SJSA1 (cell line): ENCODE results near the gene ABHD17C. TPM values are rescaled to one million over a fixed set of nuclear protein-coding genes. Genes with fewer than 3 reads are reported as not detected.
A peak's percentile ranks its signal among the peaks of the same experiment; 100 is the strongest.

Experiments used
- DNase-seq, 2 experiments: peaks; one replicate each; pipeline ENCODE4 v3.0.0-alpha.2; 2015 to 2020; ENCODE audit warnings: low spot score in 2 of 2, low read depth in 1 of 2
- H3K27ac ChIP-seq: fragments of 250-450 bp; sonication (Bioruptor Pico); 2 replicates; pipeline ENCODE4 v1.5.1; 2020; ENCODE audit warnings: mild to moderate bottlenecking, moderate library complexity
- H3K27me3 ChIP-seq: fragments of 250-450 bp; sonication (Bioruptor Pico); replicated peaks from 2 replicates; pipeline ENCODE4 v1.5.1; 2020; ENCODE audit warnings: mild to moderate bottlenecking, moderate library complexity
- H3K36me3 ChIP-seq: fragments of 250-450 bp; sonication (Bioruptor Pico); 2 replicates; pipeline ENCODE4 v1.5.1; 2020; ENCODE audit warnings: mild to moderate bottlenecking
- H3K4me1 ChIP-seq: fragments of 250-450 bp; sonication (Bioruptor Pico); replicated peaks from 2 replicates; pipeline ENCODE4 v1.6.1; 2021; ENCODE audit warnings: mild to moderate bottlenecking
- H3K4me3 ChIP-seq: fragments of 250-450 bp; sonication (Bioruptor Pico); 2 replicates; pipeline ENCODE4 v1.5.1; 2020; ENCODE audit warnings: mild to moderate bottlenecking
- H3K9me3 ChIP-seq: fragments of 250-450 bp; sonication (Bioruptor Pico); replicated peaks from 2 replicates; pipeline ENCODE4 v1.5.1; 2020; ENCODE audit warnings: mild to moderate bottlenecking
- total RNA-seq: library from RNA; depleted of rRNA; stranded (reverse); fragments of >200 nt; shearing (Covaris generic); gene quantifications from 2 replicates; pipeline ENCODE4 v1.2.3, GENCODE V29; 2014

The ABHD17C gene
- total RNA-seq, 1 experiment from 2014 or later = 3.4 TPM

- H3K9me3 ChIP-seq = no peaks in the 10 kb centered on the region
- no peak for DNase-seq
- no peaks in the 10 kb centered on the region for H3K4me1 ChIP-seq
- H3K36me3 ChIP-seq = no peaks in the 10 kb centered on the region
- no peak overlapping the region for H3K4me3 ChIP-seq
- no peaks in the 10 kb centered on the region for H3K27me3 ChIP-seq
- H3K27ac ChIP-seq = no peak overlapping the region
These were observed 21.4 kb upstream of the ABHD17C start for GRCh38 chr15:80673561-80674244.

GRCh38 chr15:80674245-80674614 lies 20.9 kb upstream of the ABHD17C start:
- Histone ChIP-seq H3K4me3 (no peak overlapping the region), H3K27ac (no peak overlapping the region), H3K27me3 (no peaks in the 10 kb centered on the region), H3K36me3 (no peaks in the 10 kb centered on the region), H3K9me3 (no peaks in the 10 kb centered on the region), H3K4me1 (no peaks in the 10 kb centered on the region)
- DNase-seq = no peak

- no peaks in the 10 kb centered on the region; the same call in 1 of the 2 replicates for H3K27me3 ChIP-seq
- H3K4me1 ChIP-seq = no peaks in the 10 kb centered on the region
- H3K27ac ChIP-seq = no peak overlapping the region
- no peak for DNase-seq
- H3K4me3 ChIP-seq = no peak overlapping the region
- H3K9me3 ChIP-seq = no peaks in the 10 kb centered on the region
- no peaks in the 10 kb centered on the region for H3K36me3 ChIP-seq
These were observed 18.1 kb upstream of the ABHD17C start for GRCh38 chr15:80677041-80677440.

- Histone ChIP-seq H3K9me3 (no peaks in the 10 kb centered on the region), H3K27me3 (no peaks in the 10 kb centered on the region; the same call in none of the 2 replicates), H3K36me3 (no peaks in the 10 kb centered on the region), H3K4me1 (no peaks in the 10 kb centered on the region), H3K4me3 (no peak overlapping the region), H3K27ac (no peak overlapping the region)
- no peak for DNase-seq
These were observed 15.8 kb upstream of the ABHD17C start for GRCh38 chr15:80679167-80679803.

GRCh38 chr15:80679804-80680175 lies 15.3 kb upstream of the ABHD17C start:
- Histone ChIP-seq H3K27ac (no peak overlapping the region), H3K9me3 (no peaks in the 10 kb centered on the region), H3K4me3 (no peak overlapping the region), H3K36me3 (no peaks in the 10 kb centered on the region), H3K27me3 (no peaks in the 10 kb centered on the region; the same call in none of the 2 replicates), H3K4me1 (no peaks in the 10 kb centered on the region)
- DNase-seq = no peak

GRCh38 chr15:80682201-80682600 lies 12.9 kb upstream of the ABHD17C start:
- no peaks in the 10 kb centered on the region for H3K4me1 ChIP-seq
- no peak overlapping the region for H3K27ac ChIP-seq
- H3K9me3 ChIP-seq = no peaks in the 10 kb centered on the region
- no peaks in the 10 kb centered on the region; the same call in none of the 2 replicates for H3K27me3 ChIP-seq
- DNase-seq = no peak
- H3K4me3 ChIP-seq = no peak overlapping the region
- H3K36me3 ChIP-seq = no peaks in the 10 kb centered on the region

- H3K4me1 ChIP-seq = no peaks in the 10 kb centered on the region
- H3K36me3 ChIP-seq = no peaks in the 10 kb centered on the region
- DNase-seq = no peak
- H3K4me3 ChIP-seq = no peak overlapping the region
- no peaks in the 10 kb centered on the region for H3K9me3 ChIP-seq
- H3K27me3 ChIP-seq = no peaks in the 10 kb centered on the region; the same call in none of the 2 replicates
- H3K27ac ChIP-seq = no peak overlapping the region
These were observed 10.4 kb upstream of the ABHD17C start for GRCh38 chr15:80684697-80685096.

GRCh38 chr15:80685628-80686027 lies 9.5 kb upstream of the ABHD17C start:
- no peaks in the 10 kb centered on the region for H3K9me3 ChIP-seq
- no peak overlapping the region for H3K27ac ChIP-seq
- DNase-seq = no peak
- no peaks in the 10 kb centered on the region for H3K4me1 ChIP-seq
- H3K27me3 ChIP-seq = no peaks in the 10 kb centered on the region; the same call in none of the 2 replicates
- no peaks in the 10 kb centered on the region for H3K36me3 ChIP-seq
- H3K4me3 ChIP-seq = no peak overlapping the region

GRCh38 chr15:80689294-80689693 lies 5.8 kb upstream of the ABHD17C start:
- H3K36me3 ChIP-seq = no peaks in the 10 kb centered on the region
- no peaks in the 10 kb centered on the region for H3K27me3 ChIP-seq
- H3K9me3 ChIP-seq = no peaks in the 10 kb centered on the region
- H3K27ac ChIP-seq = no peak overlapping the region
- H3K4me1 ChIP-seq = peaks cover 18% of the 10 kb centered on the region
- DNase-seq = no peak
- no peak overlapping the region for H3K4me3 ChIP-seq

- H3K27ac ChIP-seq = no peak overlapping the region
- H3K27me3 ChIP-seq = no peaks in the 10 kb centered on the region
- no peaks in the 10 kb centered on the region for H3K9me3 ChIP-seq
- H3K36me3 ChIP-seq = no peaks in the 10 kb centered on the region
- no peak for DNase-seq
- peaks cover 22% of the 10 kb centered on the region for H3K4me1 ChIP-seq
- H3K4me3 ChIP-seq = no peak overlapping the region
These were observed 5.4 kb upstream of the ABHD17C start for GRCh38 chr15:80689716-80690115.

GRCh38 chr15:80691575-80691974 lies 3.5 kb upstream of the ABHD17C start:
- no peaks in the 10 kb centered on the region for H3K27me3 ChIP-seq

GRCh38 chr15:80693682-80694610 lies 1.2 kb upstream of the ABHD17C start:
- Histone ChIP-seq H3K36me3 (no peaks in the 10 kb centered on the region), H3K9me3 (no peaks in the 10 kb centered on the region), H3K27ac (0 out of 2 replicates have a peak overlapping the region, but pooled peaks have one; percentile 18), H3K27me3 (no peaks in the 10 kb centered on the region), H3K4me1 (peaks cover 32% of the 10 kb centered on the region), H3K4me3 (peak overlapping the region; percentile 90)
- no peak for DNase-seq

More at GRCh38 chr15:80691575-80691974, 3.5 kb upstream of the ABHD17C start:
- peaks cover 27% of the 10 kb centered on the region for H3K4me1 ChIP-seq
- no peak for DNase-seq
- no peaks in the 10 kb centered on the region for H3K36me3 ChIP-seq
- H3K4me3 ChIP-seq = no peak overlapping the region
- no peaks in the 10 kb centered on the region for H3K9me3 ChIP-seq
- H3K27ac ChIP-seq = no peak overlapping the region

- 0 out of 2 replicates have a peak overlapping the region, but pooled peaks have one; percentile 18 for H3K27ac ChIP-seq
- H3K4me1 ChIP-seq = peaks cover 32% of the 10 kb centered on the region
- no peaks in the 10 kb centered on the region for H3K27me3 ChIP-seq
- no peaks in the 10 kb centered on the region for H3K9me3 ChIP-seq
- H3K4me3 ChIP-seq = peak overlapping the region; percentile 90
- H3K36me3 ChIP-seq = no peaks in the 10 kb centered on the region
- peak in 1 of 2 experiments; percentile 34 for DNase-seq
These were observed 455 bp upstream of the ABHD17C start for GRCh38 chr15:80694611-80695098.
